IMR-90 (cell line): ENCODE data around the gene CDKN2B-AS1.

Source experiments
- MXI1 ChIP-seq: IDR thresholded peaks from 2 replicates; pipeline ENCODE4 v1.6.1; 2012; ENCODE audit warnings: low read depth, mild to moderate bottlenecking, low read length, moderate library complexity, borderline replicate concordance
- TF ChIP-seq, protein P1 (sequence below): conservative IDR thresholded peaks from 2 replicates; pipeline ENCODE4 v1.5.1; 2012; ENCODE audit warnings: mild to moderate bottlenecking, low read depth, low read length, improper control_type of control experiment

DNA sequence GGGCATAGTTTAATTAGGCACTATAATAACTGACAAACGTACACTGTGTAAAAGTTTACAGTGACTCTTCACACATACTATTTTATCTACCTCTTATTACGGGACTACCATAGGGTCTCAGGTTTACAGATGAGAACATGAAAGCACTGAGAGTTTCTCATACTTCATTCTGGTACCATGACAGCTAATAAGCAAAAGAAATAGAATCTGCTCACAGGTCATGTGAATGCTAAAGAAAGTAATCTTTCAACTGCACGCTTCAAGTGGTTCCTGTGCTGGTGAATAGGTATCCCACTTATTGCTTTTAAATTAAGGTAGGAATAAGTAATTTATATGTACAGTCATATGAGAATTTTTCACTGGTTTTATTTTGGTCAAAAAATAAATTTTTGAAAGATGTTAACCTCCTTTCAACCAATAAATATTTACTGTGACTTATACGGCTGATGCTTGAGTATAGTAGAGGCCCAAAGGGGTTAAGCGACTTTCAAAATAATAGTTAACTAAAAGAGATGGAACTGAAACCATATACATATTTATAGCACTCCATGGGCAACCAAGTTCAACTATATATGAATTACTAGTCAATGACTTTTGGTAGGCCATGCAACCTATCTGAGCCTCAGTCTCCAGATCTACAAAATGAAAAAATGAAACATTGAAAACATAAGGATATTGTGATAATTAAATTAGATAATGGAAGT lies 8.5 kb upstream of the CDKN2B-AS1 start:
- TF ChIP-seq MXI1: no peak
- TF ChIP-seq, protein P1, sequence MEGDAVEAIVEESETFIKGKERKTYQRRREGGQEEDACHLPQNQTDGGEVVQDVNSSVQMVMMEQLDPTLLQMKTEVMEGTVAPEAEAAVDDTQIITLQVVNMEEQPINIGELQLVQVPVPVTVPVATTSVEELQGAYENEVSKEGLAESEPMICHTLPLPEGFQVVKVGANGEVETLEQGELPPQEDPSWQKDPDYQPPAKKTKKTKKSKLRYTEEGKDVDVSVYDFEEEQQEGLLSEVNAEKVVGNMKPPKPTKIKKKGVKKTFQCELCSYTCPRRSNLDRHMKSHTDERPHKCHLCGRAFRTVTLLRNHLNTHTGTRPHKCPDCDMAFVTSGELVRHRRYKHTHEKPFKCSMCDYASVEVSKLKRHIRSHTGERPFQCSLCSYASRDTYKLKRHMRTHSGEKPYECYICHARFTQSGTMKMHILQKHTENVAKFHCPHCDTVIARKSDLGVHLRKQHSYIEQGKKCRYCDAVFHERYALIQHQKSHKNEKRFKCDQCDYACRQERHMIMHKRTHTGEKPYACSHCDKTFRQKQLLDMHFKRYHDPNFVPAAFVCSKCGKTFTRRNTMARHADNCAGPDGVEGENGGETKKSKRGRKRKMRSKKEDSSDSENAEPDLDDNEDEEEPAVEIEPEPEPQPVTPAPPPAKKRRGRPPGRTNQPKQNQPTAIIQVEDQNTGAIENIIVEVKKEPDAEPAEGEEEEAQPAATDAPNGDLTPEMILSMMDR: no peak
